Natural killer cell (primary cell): ENCODE data around the gene TRAF3. TPM values are rescaled to one million over a fixed set of nuclear protein-coding genes. Genes with fewer than 3 reads are reported as not detected.
A peak's percentile ranks its signal among the peaks of the same experiment; 100 is the strongest.

Experiments used
- ATAC-seq, 3 donors: fragments of 150-1000 bp in 2 of 3; fragments of 200-7000 bp in 1 of 3; cut with Tn5 transposase; 1 replicate in 1 of 3; 2 replicates in 2 of 3; pipeline ENCODE4 v1.10.0; 2021; ENCODE audit warnings: mild to moderate bottlenecking in 2 of 3, moderate library complexity in 2 of 3
- DNase-seq, 2 donors: peaks; one replicate each; pipeline versions ENCODE4 v3.0.0 to v3.0.0-alpha.2; 2013 to 2021; ENCODE audit warnings: mixed read lengths in 1 of 2
- H3K27ac ChIP-seq: one replicate; pipeline ENCODE4 v1.5.1; 2013; ENCODE audit warnings: mild to moderate bottlenecking, low read length
- H3K27me3 ChIP-seq: one replicate; pipeline ENCODE4 v1.6.1; 2013; ENCODE audit warnings: low read length; ENCODE audit not compliant: control insufficient read depth, insufficient read depth
- H3K36me3 ChIP-seq: one replicate; pipeline ENCODE4 v1.6.1; 2013; ENCODE audit warnings: low read length; ENCODE audit not compliant: control insufficient read depth, insufficient read depth
- H3K4me1 ChIP-seq: one replicate; pipeline ENCODE4 v1.6.1; 2013; ENCODE audit warnings: low read length; ENCODE audit not compliant: control insufficient read depth, insufficient read depth
- H3K4me3 ChIP-seq: one replicate; pipeline ENCODE4 v1.5.1; 2013; ENCODE audit warnings: low read length
- H3K9me3 ChIP-seq: one replicate; pipeline ENCODE4 v1.6.1; 2013; ENCODE audit warnings: low read length; ENCODE audit not compliant: control insufficient read depth, insufficient read depth
- H3K27ac Mint-ChIP-seq, 2 donors: one replicate each; pipeline ENCODE4 v1.8.0; 2022; ENCODE audit warnings: mild to moderate bottlenecking in 2 of 2, mixed read lengths in 2 of 2, moderate library complexity in 1 of 2
- H3K27me3 Mint-ChIP-seq, 2 donors: one replicate each; pipeline ENCODE4 v1.8.0; 2022; ENCODE audit warnings: low read depth in 2 of 2, mixed read lengths in 2 of 2
- H3K36me3 Mint-ChIP-seq: one replicate; pipeline ENCODE4 v1.8.0; 2022; ENCODE audit warnings: mixed read lengths
- H3K4me1 Mint-ChIP-seq, 2 donors: one replicate each; pipeline ENCODE4 v1.8.0; 2022; ENCODE audit warnings: mixed read lengths in 2 of 2
- H3K4me3 Mint-ChIP-seq: one replicate; pipeline ENCODE4 v1.8.0; 2022; ENCODE audit warnings: mild to moderate bottlenecking, moderate library complexity, mixed read lengths
- H3K9me3 Mint-ChIP-seq, 2 donors: one replicate each; pipeline ENCODE4 v1.8.0; 2022; ENCODE audit warnings: mixed read lengths in 2 of 2
- WGBS: methylation state at CpG from one replicate; pipeline ENCODE4 v1.1.7; 2013; ENCODE audit warnings: missing lambda C conversion rate; ENCODE audit not compliant: insufficient coverage; 5-methylcytosine and 5-hydroxymethylcytosine counted together
- intact Hi-C: fragments of 100-400 bp; cut with micrococcal nuclease; formaldehyde crosslinking; loops from one replicate; pipeline ENCODE4 v1.14.2; 2022
- total RNA-seq, 4 donors: library from RNA; stranded (reverse); fragments of 120-200 nt in 1 of 4; gene quantifications; one replicate each; pipeline versions ENCODE4 v1.2.3 to v1.2.4, GENCODE V29; 2013 to 2022
- TF ChIP-seq, protein P1 (sequence below): fragments of 200-600 bp; IDR thresholded peaks from one replicate; pipeline ENCODE4 v1.8.0; 2022; ENCODE audit warnings: antibody characterized with exemption

The TRAF3 gene
- total RNA-seq, 3 donors from 2014 or later (not counting 1 experiment from before 2014, with no cell fraction given): 21.0 to 31.6 (median 23.5) TPM

DNA sequence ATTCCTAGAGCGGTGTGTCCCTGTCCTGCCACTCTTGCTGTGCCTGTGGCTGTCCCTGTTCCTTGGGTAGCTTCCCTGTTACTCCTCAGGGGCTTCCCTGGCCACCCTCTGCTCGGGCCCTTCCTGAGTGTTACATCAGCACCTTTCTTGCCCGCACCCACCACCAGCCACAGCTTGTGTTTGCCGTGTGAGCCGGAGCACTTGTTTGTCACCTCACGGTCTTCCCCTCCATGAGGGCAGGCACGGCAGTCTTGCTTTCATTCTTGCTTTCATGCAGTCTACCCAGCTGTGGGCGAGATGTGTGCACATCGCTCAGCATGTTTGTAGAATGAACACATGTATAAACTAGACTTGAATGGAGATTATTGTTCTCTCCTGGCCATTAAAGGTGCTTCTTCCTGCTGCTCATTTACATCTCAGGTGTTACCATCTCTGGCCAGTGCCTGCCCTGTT is 42.0 kb downstream of the TRAF3 start:
- peak in 1 of 2 donors; percentile 70 for DNase-seq
- H3K4me1 ChIP-seq: peaks cover 16% of the 10 kb centered on the region
- H3K9me3 ChIP-seq: no peaks in the 10 kb centered on the region
- Mint-ChIP-seq H3K9me3 (no peaks in the 10 kb centered on the region), H3K4me1 (peaks cover 53 to 55% of the 10 kb centered on the region in 2 donors), H3K4me3 (peak overlapping the region; percentile 47), H3K27me3 (no peaks in the 10 kb centered on the region), H3K36me3 (no peaks in the 10 kb centered on the region), H3K27ac (peak overlapping the region; percentile 69 to 76)
- no peaks in the 10 kb centered on the region for H3K36me3 ChIP-seq
- H3K4me3 ChIP-seq: no peak overlapping the region
- 59% methylated on average over 9 of the region's 9 CpGs for WGBS
- TF ChIP-seq, protein P1, sequence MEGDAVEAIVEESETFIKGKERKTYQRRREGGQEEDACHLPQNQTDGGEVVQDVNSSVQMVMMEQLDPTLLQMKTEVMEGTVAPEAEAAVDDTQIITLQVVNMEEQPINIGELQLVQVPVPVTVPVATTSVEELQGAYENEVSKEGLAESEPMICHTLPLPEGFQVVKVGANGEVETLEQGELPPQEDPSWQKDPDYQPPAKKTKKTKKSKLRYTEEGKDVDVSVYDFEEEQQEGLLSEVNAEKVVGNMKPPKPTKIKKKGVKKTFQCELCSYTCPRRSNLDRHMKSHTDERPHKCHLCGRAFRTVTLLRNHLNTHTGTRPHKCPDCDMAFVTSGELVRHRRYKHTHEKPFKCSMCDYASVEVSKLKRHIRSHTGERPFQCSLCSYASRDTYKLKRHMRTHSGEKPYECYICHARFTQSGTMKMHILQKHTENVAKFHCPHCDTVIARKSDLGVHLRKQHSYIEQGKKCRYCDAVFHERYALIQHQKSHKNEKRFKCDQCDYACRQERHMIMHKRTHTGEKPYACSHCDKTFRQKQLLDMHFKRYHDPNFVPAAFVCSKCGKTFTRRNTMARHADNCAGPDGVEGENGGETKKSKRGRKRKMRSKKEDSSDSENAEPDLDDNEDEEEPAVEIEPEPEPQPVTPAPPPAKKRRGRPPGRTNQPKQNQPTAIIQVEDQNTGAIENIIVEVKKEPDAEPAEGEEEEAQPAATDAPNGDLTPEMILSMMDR: no peak
- peak overlapping the region; percentile 18 for H3K27ac ChIP-seq
- no peaks in the 10 kb centered on the region for H3K27me3 ChIP-seq
- intact Hi-C loops: no loop called here
- peak; percentile 63 to 80 (median 79) for ATAC-seq

DNA sequence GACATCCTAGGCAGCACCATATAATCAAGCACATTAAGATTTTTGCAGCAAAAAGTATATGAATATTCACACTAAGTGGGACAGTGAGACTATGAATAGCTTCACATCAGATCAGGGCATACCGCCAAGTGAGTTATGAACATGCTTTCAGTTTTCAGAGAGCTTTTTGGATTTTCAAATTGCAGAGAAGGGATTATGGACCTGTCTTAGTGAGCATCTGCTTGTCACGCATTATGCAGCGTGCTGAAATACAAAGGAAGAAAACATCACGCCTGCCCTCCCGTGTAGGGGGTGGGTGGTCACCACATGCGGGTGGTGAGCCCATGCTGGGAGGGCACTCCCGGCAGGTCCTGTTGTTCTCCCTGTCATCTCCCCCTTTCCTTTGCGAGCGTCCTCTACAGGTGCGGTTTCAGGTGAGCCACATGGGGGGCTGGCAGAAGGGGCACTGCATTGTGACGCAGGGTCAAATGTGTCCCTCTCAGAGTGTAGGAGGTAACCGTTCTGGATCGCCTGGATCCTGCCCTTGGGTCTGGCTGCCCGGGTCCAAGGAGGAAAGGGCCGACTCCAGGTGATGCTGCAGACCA is 42.6 kb downstream of the TRAF3 start:
- no peaks in the 10 kb centered on the region for H3K27me3 Mint-ChIP-seq
- peak in 1 of 2 donors; percentile 37 for DNase-seq
- peak; percentile 12 to 35 (median 14) for ATAC-seq
- no peaks in the 10 kb centered on the region for H3K9me3 Mint-ChIP-seq
- TF ChIP-seq, protein P1: no peak
- Histone ChIP-seq H3K36me3 (no peaks in the 10 kb centered on the region), H3K27ac (no peak overlapping the region), H3K4me3 (no peak overlapping the region), H3K4me1 (peaks cover 16% of the 10 kb centered on the region), H3K9me3 (no peaks in the 10 kb centered on the region), H3K27me3 (no peaks in the 10 kb centered on the region)
- intact Hi-C loops: loop anchor here (5.0 kb wide), 1 partner anchor 43 kb away; the partner anchor contains the start of gene TRAF3
- H3K4me3 Mint-ChIP-seq: peak overlapping the region; percentile 47
- H3K4me1 Mint-ChIP-seq: peaks cover 47 to 48% of the 10 kb centered on the region in 2 donors
- H3K36me3 Mint-ChIP-seq: no peaks in the 10 kb centered on the region
- peak overlapping the region; percentile 69 to 76 for H3K27ac Mint-ChIP-seq
- 76% methylated on average over 15 of the region's 15 CpGs for WGBS

DNA sequence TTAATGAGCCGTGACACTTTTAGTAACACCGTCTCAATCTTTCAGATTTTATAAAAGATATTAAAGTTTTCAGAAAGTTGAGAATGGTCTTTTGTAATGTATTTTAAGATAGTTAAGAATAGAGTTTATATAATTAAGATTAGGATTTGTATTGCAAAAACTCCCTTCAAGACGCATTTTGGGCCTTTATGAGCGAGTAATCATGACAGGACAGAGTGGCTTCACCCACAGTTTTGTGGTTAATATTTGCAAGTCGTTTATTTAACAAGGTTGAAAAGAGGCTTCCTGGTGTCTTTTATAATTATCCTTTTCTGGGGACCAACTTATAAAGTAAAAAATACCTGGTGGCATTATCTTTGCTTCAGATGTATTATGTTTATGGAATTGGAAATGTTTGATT is 44.0 kb downstream of the TRAF3 start:
- no peaks in the 10 kb centered on the region for H3K27me3 Mint-ChIP-seq
- H3K36me3 Mint-ChIP-seq: no peaks in the 10 kb centered on the region
- ATAC-seq: peak in 1 of 3 donors; percentile 32
- Histone ChIP-seq H3K27ac (no peak overlapping the region), H3K4me3 (no peak overlapping the region), H3K9me3 (no peaks in the 10 kb centered on the region), H3K36me3 (no peaks in the 10 kb centered on the region), H3K27me3 (no peaks in the 10 kb centered on the region), H3K4me1 (peaks cover 16% of the 10 kb centered on the region)
- H3K27ac Mint-ChIP-seq: peak overlapping the region; percentile 56 to 58
- H3K4me3 Mint-ChIP-seq: peak overlapping the region; percentile 35
- H3K4me1 Mint-ChIP-seq: peaks cover 42 to 48% of the 10 kb centered on the region in 2 donors
- DNase-seq: peak in 1 of 2 donors; percentile 39
- no peaks in the 10 kb centered on the region for H3K9me3 Mint-ChIP-seq
- intact Hi-C loops: loop anchor here (5.0 kb wide), 1 partner anchor 44 kb away; the partner anchor contains the start of gene TRAF3
- TF ChIP-seq, protein P1: no peak
- WGBS: 32% methylated on average over 4 of the region's 5 CpGs
